K562 (cell line): ENCODE data around the gene LRRC37A3. TPM values are rescaled to one million over a fixed set of nuclear protein-coding genes. Genes with fewer than 3 reads are reported as not detected.

Experiments used
- NCOA4 ChIP-seq: fragments of 450-650 bp; IDR thresholded peaks from 2 replicates; pipeline ENCODE4 v1.6.1; 2018; ENCODE audit warnings: mild to moderate bottlenecking; ENCODE audit not compliant: partially characterized antibody
- polyA plus RNA-seq, 8 experiments: library from polyadenylated mRNA; depleted of rRNA in 4 of 8; stranded (reverse) in 5 of 8; unstranded in 3 of 8; fragments of >200 nt; fragmentation: Nextera tagmentation in 2 of 8; fragmentation: Illumina TruSeq in 1 of 8; extraction: Ambion mirVana in 2 of 8; extraction: Trizol in 1 of 8; gene quantifications; 2 replicates each; pipeline versions ENCODE4 v1.2.1 to v1.2.3, GENCODE V29; 2011 to 2014; ENCODE audit warnings: inconsistent platforms in 1 of 8, missing spikeins in 1 of 8
- total RNA-seq, 7 experiments: library from RNA; depleted of rRNA in 6 of 7; stranded (reverse); fragments of >200 nt in 6 of 7; fragmentation: Illumina TruSeq in 2 of 7; extraction: Trizol in 2 of 7; gene quantifications; 2 replicates each; pipeline versions ENCODE4 v1.2.1 to v1.2.3, GENCODE V29; 2011 to 2021; ENCODE audit warnings: low replicate concordance in 1 of 7
- TF ChIP-seq, protein P1 (sequence below): fragments of 450-650 bp; IDR thresholded peaks from 2 replicates; pipeline ENCODE4 v1.7.0; 2016; ENCODE audit warnings: borderline replicate concordance
- TF ChIP-seq, protein P2 (sequence below): fragments of 450-650 bp; IDR thresholded peaks from 2 replicates; pipeline ENCODE4 v1.6.1; 2018; ENCODE audit not compliant: partially characterized antibody
- TF ChIP-seq, protein P3 (sequence below): fragments of 250-450 bp; sonication (Bioruptor Pico); IDR thresholded peaks from 2 replicates; pipeline ENCODE4 v1.4.0; 2020
- TF ChIP-seq, protein P4 (sequence below): sonication (generic); formaldehyde crosslinking; IDR thresholded peaks from 2 replicates; pipeline ENCODE4 v1.8.0; 2022; ENCODE audit warnings: mild to moderate bottlenecking, missing genetic modification reagents
- TF ChIP-seq, protein P5 (sequence below): fragments of 250-450 bp; sonication (Bioruptor Pico); IDR thresholded peaks from 2 replicates; pipeline ENCODE4 v1.8.0; 2022; ENCODE audit warnings: inconsistent platforms, mild to moderate bottlenecking, moderate library complexity, borderline replicate concordance

LRRC37A3 gene
- total and polyA plus RNA-seq, 9 of the 15 experiments (the other 6 are each of a cell fraction or from before 2014, with no cell fraction given): 0.14 to 5.9 (median 2.2) TPM

DNA sequence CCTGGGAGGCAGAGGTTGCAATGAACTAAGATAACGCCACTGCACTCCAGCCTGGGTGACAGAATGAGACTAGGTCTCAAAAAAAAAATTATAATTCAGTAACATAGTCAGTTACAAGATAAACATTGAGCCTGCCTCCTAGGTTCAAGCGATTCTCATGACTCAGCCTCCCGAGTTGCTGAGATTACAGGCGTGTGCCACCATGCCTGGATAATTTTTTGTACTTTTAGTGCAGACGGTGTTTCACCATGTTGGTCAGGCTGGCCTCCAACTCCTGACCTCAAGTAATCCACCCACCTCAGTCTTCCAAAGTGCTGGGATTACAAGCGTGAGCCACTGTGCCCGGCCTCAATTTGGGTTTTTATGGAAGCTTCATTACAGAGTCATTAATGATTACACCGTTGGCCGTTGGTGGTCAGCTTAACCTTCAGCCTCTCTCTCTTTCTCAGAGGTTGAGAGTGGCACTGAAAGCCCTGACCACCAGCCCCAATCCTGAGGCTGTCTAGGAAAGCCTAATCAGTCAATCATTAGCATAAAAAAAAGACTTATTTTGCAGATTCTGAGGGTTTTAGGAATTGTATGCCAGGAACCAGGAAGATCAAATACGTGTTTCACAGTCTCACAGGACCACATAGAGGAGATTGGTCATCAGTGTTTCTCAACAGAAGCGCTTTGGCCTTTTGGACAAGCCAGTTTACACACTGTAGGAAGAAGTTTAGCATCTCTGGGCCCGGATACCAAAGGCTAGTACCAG is 1.3 kb upstream of the LRRC37A3 start (continued):
- TF ChIP-seq, protein P1, sequence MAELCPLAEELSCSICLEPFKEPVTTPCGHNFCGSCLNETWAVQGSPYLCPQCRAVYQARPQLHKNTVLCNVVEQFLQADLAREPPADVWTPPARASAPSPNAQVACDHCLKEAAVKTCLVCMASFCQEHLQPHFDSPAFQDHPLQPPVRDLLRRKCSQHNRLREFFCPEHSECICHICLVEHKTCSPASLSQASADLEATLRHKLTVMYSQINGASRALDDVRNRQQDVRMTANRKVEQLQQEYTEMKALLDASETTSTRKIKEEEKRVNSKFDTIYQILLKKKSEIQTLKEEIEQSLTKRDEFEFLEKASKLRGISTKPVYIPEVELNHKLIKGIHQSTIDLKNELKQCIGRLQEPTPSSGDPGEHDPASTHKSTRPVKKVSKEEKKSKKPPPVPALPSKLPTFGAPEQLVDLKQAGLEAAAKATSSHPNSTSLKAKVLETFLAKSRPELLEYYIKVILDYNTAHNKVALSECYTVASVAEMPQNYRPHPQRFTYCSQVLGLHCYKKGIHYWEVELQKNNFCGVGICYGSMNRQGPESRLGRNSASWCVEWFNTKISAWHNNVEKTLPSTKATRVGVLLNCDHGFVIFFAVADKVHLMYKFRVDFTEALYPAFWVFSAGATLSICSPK: no peak
- TF ChIP-seq, protein P2, sequence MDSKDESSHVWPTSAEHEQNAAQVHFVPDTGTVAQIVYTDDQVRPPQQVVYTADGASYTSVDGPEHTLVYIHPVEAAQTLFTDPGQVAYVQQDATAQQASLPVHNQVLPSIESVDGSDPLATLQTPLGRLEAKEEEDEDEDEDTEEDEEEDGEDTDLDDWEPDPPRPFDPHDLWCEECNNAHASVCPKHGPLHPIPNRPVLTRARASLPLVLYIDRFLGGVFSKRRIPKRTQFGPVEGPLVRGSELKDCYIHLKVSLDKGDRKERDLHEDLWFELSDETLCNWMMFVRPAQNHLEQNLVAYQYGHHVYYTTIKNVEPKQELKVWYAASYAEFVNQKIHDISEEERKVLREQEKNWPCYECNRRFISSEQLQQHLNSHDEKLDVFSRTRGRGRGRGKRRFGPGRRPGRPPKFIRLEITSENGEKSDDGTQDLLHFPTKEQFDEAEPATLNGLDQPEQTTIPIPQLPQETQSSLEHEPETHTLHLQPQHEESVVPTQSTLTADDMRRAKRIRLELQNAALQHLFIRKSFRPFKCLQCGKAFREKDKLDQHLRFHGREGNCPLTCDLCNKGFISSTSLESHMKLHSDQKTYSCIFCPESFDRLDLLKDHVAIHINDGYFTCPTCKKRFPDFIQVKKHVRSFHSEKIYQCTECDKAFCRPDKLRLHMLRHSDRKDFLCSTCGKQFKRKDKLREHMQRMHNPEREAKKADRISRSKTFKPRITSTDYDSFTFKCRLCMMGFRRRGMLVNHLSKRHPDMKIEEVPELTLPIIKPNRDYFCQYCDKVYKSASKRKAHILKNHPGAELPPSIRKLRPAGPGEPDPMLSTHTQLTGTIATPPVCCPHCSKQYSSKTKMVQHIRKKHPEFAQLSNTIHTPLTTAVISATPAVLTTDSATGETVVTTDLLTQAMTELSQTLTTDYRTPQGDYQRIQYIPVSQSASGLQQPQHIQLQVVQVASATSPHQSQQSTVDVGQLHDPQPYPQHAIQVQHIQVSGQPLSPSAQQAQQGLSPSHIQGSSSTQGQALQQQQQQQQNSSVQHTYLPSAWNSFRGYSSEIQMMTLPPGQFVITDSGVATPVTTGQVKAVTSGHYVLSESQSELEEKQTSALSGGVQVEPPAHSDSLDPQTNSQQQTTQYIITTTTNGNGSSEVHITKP: no peak
- TF ChIP-seq, protein P3, sequence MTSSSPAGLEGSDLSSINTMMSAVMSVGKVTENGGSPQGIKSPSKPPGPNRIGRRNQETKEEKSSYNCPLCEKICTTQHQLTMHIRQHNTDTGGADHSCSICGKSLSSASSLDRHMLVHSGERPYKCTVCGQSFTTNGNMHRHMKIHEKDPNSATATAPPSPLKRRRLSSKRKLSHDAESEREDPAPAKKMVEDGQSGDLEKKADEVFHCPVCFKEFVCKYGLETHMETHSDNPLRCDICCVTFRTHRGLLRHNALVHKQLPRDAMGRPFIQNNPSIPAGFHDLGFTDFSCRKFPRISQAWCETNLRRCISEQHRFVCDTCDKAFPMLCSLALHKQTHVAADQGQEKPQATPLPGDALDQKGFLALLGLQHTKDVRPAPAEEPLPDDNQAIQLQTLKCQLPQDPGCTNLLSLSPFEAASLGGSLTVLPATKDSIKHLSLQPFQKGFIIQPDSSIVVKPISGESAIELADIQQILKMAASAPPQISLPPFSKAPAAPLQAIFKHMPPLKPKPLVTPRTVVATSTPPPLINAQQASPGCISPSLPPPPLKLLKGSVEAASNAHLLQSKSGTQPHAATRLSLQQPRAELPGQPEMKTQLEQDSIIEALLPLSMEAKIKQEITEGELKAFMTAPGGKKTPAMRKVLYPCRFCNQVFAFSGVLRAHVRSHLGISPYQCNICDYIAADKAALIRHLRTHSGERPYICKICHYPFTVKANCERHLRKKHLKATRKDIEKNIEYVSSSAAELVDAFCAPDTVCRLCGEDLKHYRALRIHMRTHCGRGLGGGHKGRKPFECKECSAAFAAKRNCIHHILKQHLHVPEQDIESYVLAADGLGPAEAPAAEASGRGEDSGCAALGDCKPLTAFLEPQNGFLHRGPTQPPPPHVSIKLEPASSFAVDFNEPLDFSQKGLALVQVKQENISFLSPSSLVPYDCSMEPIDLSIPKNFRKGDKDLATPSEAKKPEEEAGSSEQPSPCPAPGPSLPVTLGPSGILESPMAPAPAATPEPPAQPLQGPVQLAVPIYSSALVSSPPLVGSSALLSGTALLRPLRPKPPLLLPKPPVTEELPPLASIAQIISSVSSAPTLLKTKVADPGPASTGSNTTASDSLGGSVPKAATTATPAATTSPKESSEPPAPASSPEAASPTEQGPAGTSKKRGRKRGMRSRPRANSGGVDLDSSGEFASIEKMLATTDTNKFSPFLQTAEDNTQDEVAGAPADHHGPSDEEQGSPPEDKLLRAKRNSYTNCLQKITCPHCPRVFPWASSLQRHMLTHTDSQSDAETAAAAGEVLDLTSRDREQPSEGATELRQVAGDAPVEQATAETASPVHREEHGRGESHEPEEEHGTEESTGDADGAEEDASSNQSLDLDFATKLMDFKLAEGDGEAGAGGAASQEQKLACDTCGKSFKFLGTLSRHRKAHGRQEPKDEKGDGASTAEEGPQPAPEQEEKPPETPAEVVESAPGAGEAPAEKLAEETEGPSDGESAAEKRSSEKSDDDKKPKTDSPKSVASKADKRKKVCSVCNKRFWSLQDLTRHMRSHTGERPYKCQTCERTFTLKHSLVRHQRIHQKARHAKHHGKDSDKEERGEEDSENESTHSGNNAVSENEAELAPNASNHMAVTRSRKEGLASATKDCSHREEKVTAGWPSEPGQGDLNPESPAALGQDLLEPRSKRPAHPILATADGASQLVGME (CRISPR knock-in tag): no peak
- TF ChIP-seq, protein P4, sequence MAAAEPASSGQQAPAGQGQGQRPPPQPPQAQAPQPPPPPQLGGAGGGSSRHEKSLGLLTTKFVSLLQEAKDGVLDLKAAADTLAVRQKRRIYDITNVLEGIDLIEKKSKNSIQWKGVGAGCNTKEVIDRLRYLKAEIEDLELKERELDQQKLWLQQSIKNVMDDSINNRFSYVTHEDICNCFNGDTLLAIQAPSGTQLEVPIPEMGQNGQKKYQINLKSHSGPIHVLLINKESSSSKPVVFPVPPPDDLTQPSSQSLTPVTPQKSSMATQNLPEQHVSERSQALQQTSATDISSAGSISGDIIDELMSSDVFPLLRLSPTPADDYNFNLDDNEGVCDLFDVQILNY (CRISPR knock-in tag): peak; percentile 66; the same call in 1 of the 2 replicates
- TF ChIP-seq NCOA4: no peak
- TF ChIP-seq, protein P5, sequence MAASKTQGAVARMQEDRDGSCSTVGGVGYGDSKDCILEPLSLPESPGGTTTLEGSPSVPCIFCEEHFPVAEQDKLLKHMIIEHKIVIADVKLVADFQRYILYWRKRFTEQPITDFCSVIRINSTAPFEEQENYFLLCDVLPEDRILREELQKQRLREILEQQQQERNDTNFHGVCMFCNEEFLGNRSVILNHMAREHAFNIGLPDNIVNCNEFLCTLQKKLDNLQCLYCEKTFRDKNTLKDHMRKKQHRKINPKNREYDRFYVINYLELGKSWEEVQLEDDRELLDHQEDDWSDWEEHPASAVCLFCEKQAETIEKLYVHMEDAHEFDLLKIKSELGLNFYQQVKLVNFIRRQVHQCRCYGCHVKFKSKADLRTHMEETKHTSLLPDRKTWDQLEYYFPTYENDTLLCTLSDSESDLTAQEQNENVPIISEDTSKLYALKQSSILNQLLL (CRISPR knock-in tag): no peak
